Ascending aorta (tissue), 2 donors: ENCODE measurements around the gene RBM38. TPM values are rescaled to one million over a fixed set of nuclear protein-coding genes. Genes with fewer than 3 reads are reported as not detected.
A peak's percentile ranks its signal among the peaks of the same experiment; 100 is the strongest.

ENCODE experiments used
- DNase-seq, 2 donors: peaks; one replicate each; pipeline ENCODE4 v3.0.0-alpha.2; 2019; ENCODE audit warnings: low spot score in 2 of 2
- H3K27ac ChIP-seq, 2 donors: fragments of 200-600 bp; sonication (generic); one replicate each; pipeline ENCODE4 v1.5.1; 2016 to 2017; ENCODE audit warnings: mild to moderate bottlenecking in 1 of 2
- H3K27me3 ChIP-seq: fragments of 200-600 bp; sonication (generic); one replicate; pipeline ENCODE4 v1.5.1; 2017
- H3K36me3 ChIP-seq, 2 donors: fragments of 200-600 bp; sonication (generic); one replicate each; pipeline ENCODE4 v1.5.1; 2016
- H3K4me1 ChIP-seq, 2 donors: fragments of 200-600 bp; sonication (generic); one replicate each; pipeline ENCODE4 v1.5.1; 2016 to 2017; ENCODE audit warnings: mild to moderate bottlenecking in 1 of 2
- H3K4me3 ChIP-seq, 2 donors: fragments of 200-600 bp; sonication (generic); one replicate each; pipeline ENCODE4 v1.5.1; 2016 to 2017; ENCODE audit warnings: mild to moderate bottlenecking in 1 of 2
- H3K9me3 ChIP-seq, 2 donors: fragments of 200-600 bp; sonication (generic); one replicate each; pipeline ENCODE4 v1.5.1; 2016
- CTCF ChIP-seq, 3 experiments: fragments of 200-600 bp in 2 of 3; fragments of 450-650 bp in 1 of 3; sonication (generic) in 2 of 3; IDR thresholded peaks; one replicate each; pipeline ENCODE4 v1.5.1; 2016 to 2019; ENCODE audit warnings: antibody characterized with exemption in 3 of 3, mild to moderate bottlenecking in 1 of 3, moderate library complexity in 1 of 3
- intact Hi-C: fragments of 100-400 bp; cut with DNase I; formaldehyde crosslinking; loops from one replicate; pipeline ENCODE4 v1.15.1; 2023
- total RNA-seq: library from RNA; depleted of rRNA; stranded (reverse); fragments of >200 nt; gene quantifications from one replicate; pipeline ENCODE4 v1.1.0, GENCODE V29; 2016

The RBM38 gene
- total RNA-seq, 1 donor from 2014 or later, result 24.6 TPM

GRCh38 chr20:57450931-57451330 lies 59.7 kb downstream of the RBM38 start:
- intact Hi-C loops, result no loop called here
- Histone ChIP-seq H3K36me3 (no peaks in the 10 kb centered on the region), H3K4me1 (peaks cover 8 to 10% of the 10 kb centered on the region in 2 donors), H3K27me3 (no peaks in the 10 kb centered on the region), H3K4me3 (no peak overlapping the region), H3K27ac (peak overlapping the region in 1 of 2 donors; percentile 20), H3K9me3 (peaks cover 0 to 5% of the 10 kb centered on the region in 2 donors)
- no peak for DNase-seq
- TF ChIP-seq CTCF (IDR thresholded peaks at IDR 0.05), result no peak

- H3K27me3 ChIP-seq, result no peaks in the 10 kb centered on the region
- no peaks in the 10 kb centered on the region for H3K36me3 ChIP-seq
- DNase-seq, result no peak
- H3K27ac ChIP-seq, result no peak overlapping the region
- H3K4me3 ChIP-seq, result no peak overlapping the region
- no peak for TF ChIP-seq CTCF (IDR thresholded peaks at IDR 0.05)
- intact Hi-C loops, result no loop called here
- peaks cover 8 to 10% of the 10 kb centered on the region in 2 donors for H3K4me1 ChIP-seq
- no peaks in the 10 kb centered on the region for H3K9me3 ChIP-seq
Observed at GRCh38 chr20:57451431-57451794, 60.2 kb downstream of the RBM38 start.

GRCh38 chr20:57451795-57452661 lies 60.8 kb downstream of the RBM38 start:
- intact Hi-C loops, result no loop called here
- H3K36me3 ChIP-seq, result no peaks in the 10 kb centered on the region
- TF ChIP-seq CTCF (IDR thresholded peaks at IDR 0.05), result no peak
- H3K9me3 ChIP-seq, result no peaks in the 10 kb centered on the region
- DNase-seq, result no peak
- no peak overlapping the region for H3K4me3 ChIP-seq
- H3K4me1 ChIP-seq, result peaks cover 8 to 10% of the 10 kb centered on the region in 2 donors
- H3K27ac ChIP-seq, result no peak overlapping the region
- no peaks in the 10 kb centered on the region for H3K27me3 ChIP-seq

GRCh38 chr20:57455386-57455785 lies 64.2 kb downstream of the RBM38 start:
- Histone ChIP-seq H3K9me3 (no peaks in the 10 kb centered on the region), H3K27ac (no peak overlapping the region), H3K27me3 (no peaks in the 10 kb centered on the region), H3K4me3 (no peak overlapping the region), H3K4me1 (peaks cover 10 to 17% of the 10 kb centered on the region in 2 donors), H3K36me3 (no peaks in the 10 kb centered on the region)
- no peak for DNase-seq
- TF ChIP-seq CTCF (IDR thresholded peaks at IDR 0.05), result no peak
- intact Hi-C loops, result no loop called here

GRCh38 chr20:57456116-57456515 lies 64.9 kb downstream of the RBM38 start:
- Histone ChIP-seq H3K9me3 (no peaks in the 10 kb centered on the region), H3K36me3 (no peaks in the 10 kb centered on the region), H3K27ac (no peak overlapping the region), H3K4me1 (peaks cover 7 to 17% of the 10 kb centered on the region in 2 donors), H3K27me3 (no peaks in the 10 kb centered on the region), H3K4me3 (no peak overlapping the region)
- TF ChIP-seq CTCF (IDR thresholded peaks at IDR 0.05), result no peak
- intact Hi-C loops, result no loop called here
- DNase-seq, result no peak
